Parathyroid adenoma (tissue), 2 donors: ENCODE data around the gene MTSS2.

ENCODE experiments used
- H2AFZ ChIP-seq: fragments of 300-600 bp; sonication (generic); one replicate; pipeline ENCODE4 v1.7.0; 2017; ENCODE audit warnings: antibody characterized with exemption, mild to moderate bottlenecking
- H3K27ac ChIP-seq: fragments of 300-600 bp; sonication (generic); one replicate; pipeline ENCODE4 v1.7.0; 2017
- H3K27me3 ChIP-seq: fragments of 300-600 bp; sonication (generic); one replicate; pipeline ENCODE4 v1.7.0; 2017; ENCODE audit warnings: low read length; ENCODE audit not compliant: control insufficient read depth, insufficient read depth
- H3K36me3 ChIP-seq: fragments of 300-600 bp; sonication (generic); one replicate; pipeline ENCODE4 v1.7.0; 2017; ENCODE audit warnings: low read length; ENCODE audit not compliant: control insufficient read depth, insufficient read depth
- H3K4me1 ChIP-seq: fragments of 300-600 bp; sonication (generic); one replicate; pipeline ENCODE4 v1.7.0; 2017; ENCODE audit warnings: control low read depth
- H3K4me2 ChIP-seq: fragments of 300-600 bp; sonication (generic); one replicate; pipeline ENCODE4 v1.7.0; 2017; ENCODE audit warnings: low read length
- H3K4me3 ChIP-seq: fragments of 300-600 bp; sonication (generic); one replicate; pipeline ENCODE4 v1.7.0; 2017; ENCODE audit warnings: low read depth, low read length
- H3K79me2 ChIP-seq: fragments of 300-600 bp; sonication (generic); one replicate; pipeline ENCODE4 v1.7.0; 2017; ENCODE audit warnings: control low read depth
- H3K9ac ChIP-seq: fragments of 300-600 bp; sonication (generic); one replicate; pipeline ENCODE4 v1.7.0; 2017; ENCODE audit warnings: mild to moderate bottlenecking
- H3K9me3 ChIP-seq: fragments of 300-600 bp; sonication (generic); one replicate; pipeline ENCODE4 v1.7.0; 2017; ENCODE audit warnings: low read length; ENCODE audit not compliant: control insufficient read depth
- TF ChIP-seq, protein P1 (sequence below): fragments of 300-600 bp; sonication (generic); IDR thresholded peaks from one replicate; pipeline ENCODE4 v1.7.0; 2017; ENCODE audit warnings: antibody characterized with exemption, mild to moderate bottlenecking
- donor health status: primary hyperparathyroidism.

MTSS2 gene

DNA sequence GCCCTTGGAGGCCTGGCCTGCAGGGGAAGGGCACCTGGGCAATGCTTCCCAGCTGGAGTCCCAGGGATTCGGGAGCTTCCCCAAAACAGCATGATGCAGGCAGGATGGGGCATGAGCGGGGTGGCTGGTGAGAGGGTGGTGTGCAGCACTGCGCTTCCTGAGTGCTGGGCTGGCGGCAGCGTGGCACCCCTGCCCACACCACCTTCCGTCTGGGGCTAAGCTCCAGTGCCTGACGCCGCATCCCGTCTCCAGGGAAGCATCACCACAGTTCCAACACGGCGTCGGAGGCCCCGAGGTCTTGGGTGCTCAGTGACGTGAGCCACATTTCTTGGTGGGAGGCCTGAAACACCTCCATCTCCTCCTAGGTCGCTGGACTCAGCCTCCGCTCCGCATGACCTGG lies 13.8 kb upstream of the MTSS2 start:
- Histone ChIP-seq H3K4me2 (no peak overlapping the region), H3K27ac (no peak overlapping the region), H3K9ac (no peak overlapping the region), H3K36me3 (no peaks in the 10 kb centered on the region), H3K27me3 (no peaks in the 10 kb centered on the region), H3K4me1 (peaks cover 23% of the 10 kb centered on the region), H3K4me3 (no peak overlapping the region), H3K79me2 (peaks cover 3% of the 10 kb centered on the region), H3K9me3 (no peaks in the 10 kb centered on the region), H2AFZ (no peak overlapping the region)
- TF ChIP-seq, protein P1, sequence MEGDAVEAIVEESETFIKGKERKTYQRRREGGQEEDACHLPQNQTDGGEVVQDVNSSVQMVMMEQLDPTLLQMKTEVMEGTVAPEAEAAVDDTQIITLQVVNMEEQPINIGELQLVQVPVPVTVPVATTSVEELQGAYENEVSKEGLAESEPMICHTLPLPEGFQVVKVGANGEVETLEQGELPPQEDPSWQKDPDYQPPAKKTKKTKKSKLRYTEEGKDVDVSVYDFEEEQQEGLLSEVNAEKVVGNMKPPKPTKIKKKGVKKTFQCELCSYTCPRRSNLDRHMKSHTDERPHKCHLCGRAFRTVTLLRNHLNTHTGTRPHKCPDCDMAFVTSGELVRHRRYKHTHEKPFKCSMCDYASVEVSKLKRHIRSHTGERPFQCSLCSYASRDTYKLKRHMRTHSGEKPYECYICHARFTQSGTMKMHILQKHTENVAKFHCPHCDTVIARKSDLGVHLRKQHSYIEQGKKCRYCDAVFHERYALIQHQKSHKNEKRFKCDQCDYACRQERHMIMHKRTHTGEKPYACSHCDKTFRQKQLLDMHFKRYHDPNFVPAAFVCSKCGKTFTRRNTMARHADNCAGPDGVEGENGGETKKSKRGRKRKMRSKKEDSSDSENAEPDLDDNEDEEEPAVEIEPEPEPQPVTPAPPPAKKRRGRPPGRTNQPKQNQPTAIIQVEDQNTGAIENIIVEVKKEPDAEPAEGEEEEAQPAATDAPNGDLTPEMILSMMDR, result no peak

GRCh38 chr16:70698901-70699300 lies 13.0 kb upstream of the MTSS2 start:
- Histone ChIP-seq H3K27ac (no peak overlapping the region), H3K79me2 (peaks cover 3% of the 10 kb centered on the region), H3K9ac (no peak overlapping the region), H3K4me2 (no peak overlapping the region), H3K4me1 (peaks cover 21% of the 10 kb centered on the region), H3K36me3 (no peaks in the 10 kb centered on the region), H3K27me3 (no peaks in the 10 kb centered on the region), H3K9me3 (no peaks in the 10 kb centered on the region), H2AFZ (no peak overlapping the region), H3K4me3 (no peak overlapping the region)
- TF ChIP-seq, protein P1, result no peak

GRCh38 chr16:70697594-70698170 lies 11.8 kb upstream of the MTSS2 start:
- peaks cover 3% of the 10 kb centered on the region for H3K79me2 ChIP-seq
- H3K27ac ChIP-seq, result no peak overlapping the region
- H3K9me3 ChIP-seq, result no peaks in the 10 kb centered on the region
- TF ChIP-seq, protein P1, result no peak
- H3K4me3 ChIP-seq, result no peak overlapping the region
- H3K27me3 ChIP-seq, result no peaks in the 10 kb centered on the region
- no peaks in the 10 kb centered on the region for H3K36me3 ChIP-seq
- no peak overlapping the region for H2AFZ ChIP-seq
- no peak overlapping the region for H3K4me2 ChIP-seq
- H3K4me1 ChIP-seq, result peaks cover 9% of the 10 kb centered on the region
- H3K9ac ChIP-seq, result no peak overlapping the region

- Histone ChIP-seq H2AFZ (no peak overlapping the region), H3K9me3 (no peaks in the 10 kb centered on the region), H3K36me3 (no peaks in the 10 kb centered on the region), H3K79me2 (peaks cover 3% of the 10 kb centered on the region), H3K27me3 (no peaks in the 10 kb centered on the region), H3K4me3 (no peak overlapping the region), H3K4me1 (peaks cover 6% of the 10 kb centered on the region), H3K4me2 (no peak overlapping the region), H3K9ac (no peak overlapping the region), H3K27ac (no peak overlapping the region)
- TF ChIP-seq, protein P1, result no peak
Observed at GRCh38 chr16:70696952-70697593, 11.2 kb upstream of the MTSS2 start.

DNA sequence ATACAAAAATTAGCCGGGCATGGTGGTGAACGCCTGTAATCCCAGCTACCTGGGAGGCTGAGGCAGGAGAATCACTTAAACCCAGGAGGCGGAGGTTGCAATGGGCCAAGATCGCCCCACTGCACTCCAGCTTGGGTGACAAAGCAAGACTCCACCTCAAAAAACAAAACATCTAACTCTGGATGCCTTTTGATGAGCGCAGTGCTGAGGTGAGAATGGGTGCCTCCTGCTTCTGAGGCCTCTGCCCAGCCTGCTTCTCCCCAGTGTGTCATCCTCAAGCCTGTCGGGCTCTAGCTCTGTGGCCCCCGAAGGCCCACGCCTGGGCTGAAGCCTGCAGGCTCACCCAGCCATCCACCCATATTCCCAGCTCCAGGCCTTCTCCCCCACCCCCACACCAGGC lies 10.5 kb upstream of the MTSS2 start:
- Histone ChIP-seq H3K27ac (no peak overlapping the region), H3K36me3 (no peaks in the 10 kb centered on the region), H3K4me2 (no peak overlapping the region), H2AFZ (no peak overlapping the region), H3K79me2 (no peaks in the 10 kb centered on the region), H3K27me3 (no peaks in the 10 kb centered on the region), H3K4me1 (peaks cover 9% of the 10 kb centered on the region), H3K9me3 (no peaks in the 10 kb centered on the region), H3K9ac (no peak overlapping the region), H3K4me3 (no peak overlapping the region)
- TF ChIP-seq, protein P1, result no peak
